Progenitor cell of endocrine pancreas (in vitro differentiated cells): ENCODE results near the gene DPT. TPM values are rescaled to one million over a fixed set of nuclear protein-coding genes. Genes with fewer than 3 reads are reported as not detected.

Experiments used
- DNase-seq: peaks from one replicate; pipeline ENCODE4 v3.0.0; 2021; ENCODE audit warnings: low spot score; ENCODE audit not compliant: unreplicated experiment
- H3K27ac Mint-ChIP-seq: 2 replicates; pipeline ENCODE4 v1.8.0; 2021; ENCODE audit warnings: mild to moderate bottlenecking, moderate library complexity, mixed read lengths
- H3K27me3 Mint-ChIP-seq: 2 replicates; pipeline ENCODE4 v1.8.0; 2021; ENCODE audit warnings: mixed read lengths
- H3K36me3 Mint-ChIP-seq: 2 replicates; pipeline ENCODE4 v1.8.0; 2022; ENCODE audit warnings: mixed read lengths; ENCODE audit not compliant: insufficient read depth
- H3K4me1 Mint-ChIP-seq: 2 replicates; pipeline ENCODE4 v1.8.0; 2021; ENCODE audit warnings: low read depth, mixed read lengths
- H3K4me3 Mint-ChIP-seq: 2 replicates; pipeline ENCODE4 v1.8.0; 2021; ENCODE audit warnings: low read depth, mild to moderate bottlenecking, moderate library complexity, mixed read lengths
- H3K9me3 Mint-ChIP-seq: 2 replicates; pipeline ENCODE4 v1.8.0; 2021; ENCODE audit warnings: low read depth, mixed read lengths
- CTCF ChIP-seq: fragments of 200-600 bp; sonication (generic); IDR thresholded peaks from one replicate; pipeline ENCODE4 v1.5.0; 2021; ENCODE audit warnings: antibody characterized with exemption, mild to moderate bottlenecking; ENCODE audit not compliant: unreplicated experiment
- total RNA-seq: library from RNA; stranded (reverse); gene quantifications from 2 replicates; pipeline ENCODE4 v1.2.1, GENCODE V29; 2021

DPT gene
- total RNA-seq, 1 donor from 2014 or later = not detected

- H3K27ac Mint-ChIP-seq = no peak overlapping the region
- H3K4me1 Mint-ChIP-seq = peaks cover 11% of the 10 kb centered on the region
- DNase-seq = no peak
- no peaks in the 10 kb centered on the region for H3K36me3 Mint-ChIP-seq
- H3K9me3 Mint-ChIP-seq = no peaks in the 10 kb centered on the region
- H3K4me3 Mint-ChIP-seq = no peak overlapping the region
- no peaks in the 10 kb centered on the region for H3K27me3 Mint-ChIP-seq
- no peak for TF ChIP-seq CTCF
These were observed 31.2 kb upstream of the DPT start for GRCh38 chr1:168760241-168760640.

- no peak for TF ChIP-seq CTCF
- Mint-ChIP-seq H3K27me3 (no peaks in the 10 kb centered on the region), H3K4me3 (no peak overlapping the region), H3K36me3 (no peaks in the 10 kb centered on the region), H3K27ac (no peak overlapping the region), H3K4me1 (peaks cover 11% of the 10 kb centered on the region), H3K9me3 (no peaks in the 10 kb centered on the region)
- no peak for DNase-seq
These were observed 30.1 kb upstream of the DPT start for GRCh38 chr1:168759077-168759476.

GRCh38 chr1:168758503-168758902 is 29.5 kb upstream of the DPT start:
- no peaks in the 10 kb centered on the region for H3K27me3 Mint-ChIP-seq
- H3K4me3 Mint-ChIP-seq = no peak overlapping the region
- H3K9me3 Mint-ChIP-seq = no peaks in the 10 kb centered on the region
- DNase-seq = no peak
- no peak for TF ChIP-seq CTCF
- no peak overlapping the region for H3K27ac Mint-ChIP-seq
- H3K36me3 Mint-ChIP-seq = no peaks in the 10 kb centered on the region
- H3K4me1 Mint-ChIP-seq = peaks cover 11% of the 10 kb centered on the region

- H3K27ac Mint-ChIP-seq = no peak overlapping the region
- no peak overlapping the region for H3K4me3 Mint-ChIP-seq
- H3K4me1 Mint-ChIP-seq = peaks cover 25% of the 10 kb centered on the region
- H3K9me3 Mint-ChIP-seq = no peaks in the 10 kb centered on the region
- DNase-seq = no peak
- TF ChIP-seq CTCF = no peak
- H3K27me3 Mint-ChIP-seq = no peaks in the 10 kb centered on the region
- no peaks in the 10 kb centered on the region for H3K36me3 Mint-ChIP-seq
These were observed 26.9 kb upstream of the DPT start for GRCh38 chr1:168755800-168756418.

GRCh38 chr1:168752171-168752832 is 23.3 kb upstream of the DPT start:
- DNase-seq = no peak
- Mint-ChIP-seq H3K27ac (no peak overlapping the region), H3K36me3 (no peaks in the 10 kb centered on the region), H3K4me1 (peaks cover 18% of the 10 kb centered on the region), H3K9me3 (no peaks in the 10 kb centered on the region), H3K27me3 (no peaks in the 10 kb centered on the region), H3K4me3 (no peak overlapping the region)
- TF ChIP-seq CTCF = no peak
